Neural cell (in vitro differentiated cells): ENCODE data around the gene RTL1. TPM values are rescaled to one million over a fixed set of nuclear protein-coding genes. Genes with fewer than 3 reads are reported as not detected.

Experiments used
- H2AFZ ChIP-seq: fragments of 200-600, 300-800 bp; sonication (generic), shearing (Covaris generic); 2 replicates; pipeline ENCODE4 v1.6.0; 2014; ENCODE audit warnings: low read depth, mild to moderate bottlenecking, antibody characterized with exemption, low read length, moderate library complexity
- H3F3A ChIP-seq: fragments of 200-600 bp; shearing (Covaris generic); 2 replicates; pipeline ENCODE4 v1.6.1; 2016; ENCODE audit warnings: mild to moderate bottlenecking, moderate library complexity, mixed read lengths, antibody characterized with exemption, low read length; ENCODE audit not compliant: insufficient read depth, poor library complexity, severe bottlenecking
- H3K27ac ChIP-seq: fragments of 200-600, 300-800 bp; sonication (generic), shearing (Covaris generic); 2 replicates; pipeline ENCODE4 v1.5.1; 2014; ENCODE audit warnings: mild to moderate bottlenecking, low read length, moderate library complexity
- H3K27me3 ChIP-seq: fragments of 300-800, 200-600 bp; sonication (generic), shearing (Covaris generic); 2 replicates; pipeline ENCODE4 v1.6.0; 2014; ENCODE audit warnings: mild to moderate bottlenecking, low read depth, low read length, moderate library complexity; ENCODE audit not compliant: insufficient read depth
- H3K36me3 ChIP-seq: fragments of 300-800, 200-600 bp; sonication (generic), shearing (Covaris generic); 2 replicates; pipeline ENCODE4 v1.5.1; 2014; ENCODE audit warnings: mild to moderate bottlenecking, antibody characterized with exemption, low read length, moderate library complexity; ENCODE audit not compliant: insufficient read depth
- H3K4me2 ChIP-seq: fragments of 300-800, 200-600 bp; sonication (generic), shearing (Covaris generic); 2 replicates; pipeline ENCODE4 v1.6.0; 2014; ENCODE audit warnings: mild to moderate bottlenecking, low read length
- H3K4me3 ChIP-seq: fragments of 300-800, 200-600 bp; sonication (generic), shearing (Covaris generic); 2 replicates; pipeline ENCODE4 v1.5.1; 2014; ENCODE audit warnings: mild to moderate bottlenecking, low read length, moderate library complexity
- H3K79me2 ChIP-seq: fragments of 200-600 bp; shearing (Covaris generic); replicated peaks from 2 replicates; pipeline ENCODE4 v1.6.0; 2014; ENCODE audit warnings: mild to moderate bottlenecking, low read length, moderate library complexity; ENCODE audit not compliant: insufficient read depth
- H3K9ac ChIP-seq: fragments of 300-800, 200-600 bp; sonication (generic), shearing (Covaris generic); 2 replicates; pipeline ENCODE4 v1.6.1; 2016; ENCODE audit warnings: mild to moderate bottlenecking, low read length, mixed read lengths
- H3K9me2 ChIP-seq: fragments of 200-600 bp; shearing (Covaris generic); 2 replicates; pipeline ENCODE4 v1.6.1; 2016; ENCODE audit warnings: mild to moderate bottlenecking, low read length, mixed read lengths; ENCODE audit not compliant: insufficient read depth
- H3K9me3 ChIP-seq: fragments of 200-600, 300-800 bp; sonication (generic), shearing (Covaris generic); 2 replicates; pipeline ENCODE4 v1.6.1; 2016; ENCODE audit warnings: mild to moderate bottlenecking, mixed run types, low read length, moderate library complexity, mixed read lengths
- H4K20me1 ChIP-seq: fragments of 200-600 bp; shearing (Covaris generic); 2 replicates; pipeline ENCODE4 v1.6.1; 2016; ENCODE audit warnings: mild to moderate bottlenecking, mixed run types; ENCODE audit not compliant: insufficient read depth
- EP300 ChIP-seq: fragments of 450-650 bp; conservative IDR thresholded peaks from 2 replicates; pipeline ENCODE4 v1.6.1; 2014; ENCODE audit warnings: antibody characterized with exemption, mild to moderate bottlenecking, moderate library complexity; ENCODE audit not compliant: poor library complexity, severe bottlenecking
- EZH2 ChIP-seq: fragments of 200-600, 300-800 bp; shearing (Covaris generic), sonication (generic); IDR thresholded peaks from 2 replicates; pipeline ENCODE4 v1.6.1; 2014; ENCODE audit warnings: antibody characterized with exemption, low read length, borderline replicate concordance, mild to moderate bottlenecking; ENCODE audit not compliant: insufficient read depth, poor library complexity, severe bottlenecking
- MXI1 ChIP-seq: fragments of 450-650 bp; conservative IDR thresholded peaks from 2 replicates; pipeline ENCODE4 v1.6.1; 2014; ENCODE audit warnings: antibody characterized with exemption, mild to moderate bottlenecking; ENCODE audit not compliant: poor library complexity, severe bottlenecking
- POLR2AphosphoS5 ChIP-seq: IDR thresholded peaks from 2 replicates; pipeline ENCODE4 v1.6.1; 2012
- RAD21 ChIP-seq: fragments of 450-650 bp; conservative IDR thresholded peaks from 2 replicates; pipeline ENCODE4 v1.6.1; 2014; ENCODE audit warnings: antibody characterized with exemption, mild to moderate bottlenecking, moderate library complexity
- SMC3 ChIP-seq: fragments of 450-650 bp; conservative IDR thresholded peaks from 2 replicates; pipeline ENCODE4 v1.6.1; 2014; ENCODE audit warnings: antibody characterized with exemption, mild to moderate bottlenecking, moderate library complexity; ENCODE audit not compliant: poor library complexity
- TAF1 ChIP-seq: IDR thresholded peaks from 2 replicates; pipeline ENCODE4 v1.6.1; 2012; ENCODE audit warnings: low read depth
- polyA plus RNA-seq: library from polyadenylated mRNA; depleted of rRNA; stranded (reverse); fragments of >200 nt; gene quantifications from 2 replicates; pipeline ENCODE4 v1.2.3, GENCODE V29; 2014
- TF ChIP-seq, protein P1 (sequence below): IDR thresholded peaks from 2 replicates; pipeline ENCODE4 v1.6.1; 2012; ENCODE audit warnings: borderline replicate concordance
- TF ChIP-seq, protein P2 (sequence below): fragments of 450-650 bp; IDR thresholded peaks from 2 replicates; pipeline ENCODE4 v1.5.1; 2014; ENCODE audit warnings: antibody characterized with exemption, mild to moderate bottlenecking, moderate library complexity; ENCODE audit not compliant: poor library complexity, severe bottlenecking

The RTL1 gene
- polyA plus RNA-seq, 1 donor from 2014 or later, result not detected

DNA sequence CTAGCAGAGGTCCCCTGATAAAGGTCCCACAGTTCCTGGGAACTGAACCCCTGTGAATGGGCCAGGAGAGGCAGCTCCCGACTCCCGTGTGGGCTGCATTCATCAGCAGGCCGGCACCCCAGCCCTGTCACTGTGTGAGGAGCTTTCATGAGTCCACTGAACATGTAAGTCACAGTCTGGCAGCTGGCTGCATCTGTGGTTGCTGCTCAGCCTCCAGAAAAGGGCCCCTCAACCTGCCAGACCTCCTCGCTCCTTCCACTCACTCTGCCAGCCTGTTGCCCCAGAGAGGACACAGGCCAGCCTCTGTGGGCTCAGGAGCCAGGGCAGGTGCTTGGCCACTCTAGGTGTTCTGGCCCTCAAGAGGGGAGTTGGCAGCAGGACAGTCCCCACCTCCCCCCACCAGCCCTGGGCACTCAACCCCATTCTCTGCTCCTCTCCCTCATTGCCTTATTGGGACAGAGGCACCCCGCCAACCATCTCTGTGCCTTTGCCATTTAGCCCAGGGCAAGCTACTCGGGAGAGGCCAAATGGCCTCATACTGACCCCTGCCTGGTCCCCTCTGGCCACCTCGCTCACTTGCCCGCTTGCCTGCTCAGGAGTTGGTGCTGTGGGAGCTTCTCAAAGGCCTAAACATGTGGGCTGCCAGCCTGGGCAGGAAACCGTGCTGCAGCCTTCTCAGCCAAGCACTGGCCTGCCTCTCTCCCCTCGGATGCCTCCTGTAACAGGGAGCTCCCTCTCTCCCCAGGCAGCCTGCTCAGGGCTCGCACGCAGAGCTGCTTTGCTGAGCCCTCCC is 1.9 kb downstream of the RTL1 start:
- Histone ChIP-seq H3K79me2 (no peaks in the 10 kb centered on the region), H3K4me3 (peak overlapping the region; percentile 50), H3K36me3 (no peaks in the 10 kb centered on the region), H2AFZ (no peak overlapping the region), H3K9ac (peak overlapping the region; percentile 56), H4K20me1 (no peaks in the 10 kb centered on the region), H3K27ac (peak overlapping the region; percentile 72), H3K9me2 (no peaks in the 10 kb centered on the region), H3K9me3 (no peaks in the 10 kb centered on the region), H3K4me2 (no peak overlapping the region), H3F3A (no peaks in the 10 kb centered on the region), H3K27me3 (no peaks in the 10 kb centered on the region)
- TF ChIP-seq EP300 (no peak), TAF1 (no peak), EZH2 (no peak), RAD21 (no peak), POLR2AphosphoS5 (no peak), MXI1 (no peak)
- TF ChIP-seq, protein P1, sequence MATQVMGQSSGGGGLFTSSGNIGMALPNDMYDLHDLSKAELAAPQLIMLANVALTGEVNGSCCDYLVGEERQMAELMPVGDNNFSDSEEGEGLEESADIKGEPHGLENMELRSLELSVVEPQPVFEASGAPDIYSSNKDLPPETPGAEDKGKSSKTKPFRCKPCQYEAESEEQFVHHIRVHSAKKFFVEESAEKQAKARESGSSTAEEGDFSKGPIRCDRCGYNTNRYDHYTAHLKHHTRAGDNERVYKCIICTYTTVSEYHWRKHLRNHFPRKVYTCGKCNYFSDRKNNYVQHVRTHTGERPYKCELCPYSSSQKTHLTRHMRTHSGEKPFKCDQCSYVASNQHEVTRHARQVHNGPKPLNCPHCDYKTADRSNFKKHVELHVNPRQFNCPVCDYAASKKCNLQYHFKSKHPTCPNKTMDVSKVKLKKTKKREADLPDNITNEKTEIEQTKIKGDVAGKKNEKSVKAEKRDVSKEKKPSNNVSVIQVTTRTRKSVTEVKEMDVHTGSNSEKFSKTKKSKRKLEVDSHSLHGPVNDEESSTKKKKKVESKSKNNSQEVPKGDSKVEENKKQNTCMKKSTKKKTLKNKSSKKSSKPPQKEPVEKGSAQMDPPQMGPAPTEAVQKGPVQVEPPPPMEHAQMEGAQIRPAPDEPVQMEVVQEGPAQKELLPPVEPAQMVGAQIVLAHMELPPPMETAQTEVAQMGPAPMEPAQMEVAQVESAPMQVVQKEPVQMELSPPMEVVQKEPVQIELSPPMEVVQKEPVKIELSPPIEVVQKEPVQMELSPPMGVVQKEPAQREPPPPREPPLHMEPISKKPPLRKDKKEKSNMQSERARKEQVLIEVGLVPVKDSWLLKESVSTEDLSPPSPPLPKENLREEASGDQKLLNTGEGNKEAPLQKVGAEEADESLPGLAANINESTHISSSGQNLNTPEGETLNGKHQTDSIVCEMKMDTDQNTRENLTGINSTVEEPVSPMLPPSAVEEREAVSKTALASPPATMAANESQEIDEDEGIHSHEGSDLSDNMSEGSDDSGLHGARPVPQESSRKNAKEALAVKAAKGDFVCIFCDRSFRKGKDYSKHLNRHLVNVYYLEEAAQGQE, result no peak
- TF ChIP-seq, protein P2, sequence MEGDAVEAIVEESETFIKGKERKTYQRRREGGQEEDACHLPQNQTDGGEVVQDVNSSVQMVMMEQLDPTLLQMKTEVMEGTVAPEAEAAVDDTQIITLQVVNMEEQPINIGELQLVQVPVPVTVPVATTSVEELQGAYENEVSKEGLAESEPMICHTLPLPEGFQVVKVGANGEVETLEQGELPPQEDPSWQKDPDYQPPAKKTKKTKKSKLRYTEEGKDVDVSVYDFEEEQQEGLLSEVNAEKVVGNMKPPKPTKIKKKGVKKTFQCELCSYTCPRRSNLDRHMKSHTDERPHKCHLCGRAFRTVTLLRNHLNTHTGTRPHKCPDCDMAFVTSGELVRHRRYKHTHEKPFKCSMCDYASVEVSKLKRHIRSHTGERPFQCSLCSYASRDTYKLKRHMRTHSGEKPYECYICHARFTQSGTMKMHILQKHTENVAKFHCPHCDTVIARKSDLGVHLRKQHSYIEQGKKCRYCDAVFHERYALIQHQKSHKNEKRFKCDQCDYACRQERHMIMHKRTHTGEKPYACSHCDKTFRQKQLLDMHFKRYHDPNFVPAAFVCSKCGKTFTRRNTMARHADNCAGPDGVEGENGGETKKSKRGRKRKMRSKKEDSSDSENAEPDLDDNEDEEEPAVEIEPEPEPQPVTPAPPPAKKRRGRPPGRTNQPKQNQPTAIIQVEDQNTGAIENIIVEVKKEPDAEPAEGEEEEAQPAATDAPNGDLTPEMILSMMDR, result no peak

DNA sequence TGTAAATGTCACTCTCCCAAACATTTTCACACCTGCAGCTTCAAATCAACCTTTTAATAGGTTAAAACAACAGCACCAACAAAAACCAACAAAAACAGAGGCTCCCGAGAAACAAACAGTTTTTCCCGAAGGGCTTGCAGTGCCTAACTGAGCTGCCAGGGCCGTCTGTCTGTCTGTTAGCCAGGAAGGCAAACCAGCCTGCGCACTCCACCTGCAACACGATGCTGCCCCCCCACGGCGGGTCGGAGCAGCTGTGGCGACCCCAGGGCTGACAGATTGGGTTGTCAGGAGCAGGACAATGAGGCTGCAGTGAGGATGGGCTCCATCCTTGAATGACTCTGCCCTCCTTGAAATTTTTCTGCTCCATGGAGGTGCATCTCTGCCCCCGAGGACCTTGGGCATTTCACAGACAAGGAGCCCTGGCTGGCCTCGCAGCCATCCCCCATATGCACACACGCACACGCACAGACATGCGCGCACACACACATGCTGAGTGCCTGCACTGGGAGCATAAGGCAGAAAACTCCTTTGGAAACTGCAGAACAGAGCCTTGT is 2.6 kb downstream of the RTL1 start:
- Histone ChIP-seq H3K4me2 (no peak overlapping the region), H3F3A (no peaks in the 10 kb centered on the region), H3K79me2 (no peaks in the 10 kb centered on the region), H3K4me3 (peak overlapping the region; percentile 7), H3K27me3 (no peaks in the 10 kb centered on the region), H3K36me3 (no peaks in the 10 kb centered on the region), H3K9me3 (no peaks in the 10 kb centered on the region), H2AFZ (no peak overlapping the region), H3K27ac (peak overlapping the region; percentile 72), H3K9ac (peak overlapping the region; percentile 56), H3K9me2 (no peaks in the 10 kb centered on the region), H4K20me1 (no peaks in the 10 kb centered on the region)
- TF ChIP-seq MXI1 (no peak), EZH2 (no peak), TAF1 (no peak), POLR2AphosphoS5 (no peak), SMC3 (peak; percentile 92), RAD21 (peak; percentile 89), EP300 (no peak)
- TF ChIP-seq, protein P2, result peak; percentile 84
- TF ChIP-seq, protein P1, result no peak
